GM23248 (cell line): ENCODE data around the gene FLG2. TPM values are rescaled to one million over a fixed set of nuclear protein-coding genes. Genes with fewer than 3 reads are reported as not detected.
"Not testable (repeated sequence)": the region's sequence is repeated elsewhere in the genome, so short reads cannot be mapped to it uniquely, and the experiment has no call there.

Source experiments
- DNase-seq: peaks from one replicate; pipeline ENCODE4 v3.0.0-alpha.2; 2015
- H2AFZ ChIP-seq: fragments of 200-600 bp; sonication (generic); 2 replicates; pipeline ENCODE4 v1.6.1; 2016; ENCODE audit warnings: antibody characterized with exemption
- H3F3A ChIP-seq: fragments of 200-600 bp; sonication (generic); 2 replicates; pipeline ENCODE4 v1.6.1; 2016; ENCODE audit warnings: mild to moderate bottlenecking, antibody characterized with exemption, mixed run types; ENCODE audit not compliant: insufficient read depth
- H3K27ac ChIP-seq: fragments of 200-600 bp; sonication (generic); 2 replicates; pipeline ENCODE4 v1.5.1; 2016; ENCODE audit warnings: mild to moderate bottlenecking
- H3K27me3 ChIP-seq: fragments of 200-600 bp; sonication (generic); replicated peaks from 2 replicates; pipeline ENCODE4 v1.6.1; 2016; ENCODE audit warnings: mild to moderate bottlenecking; ENCODE audit not compliant: insufficient read depth
- H3K36me3 ChIP-seq: fragments of 200-600 bp; sonication (generic); 2 replicates; pipeline ENCODE4 v1.6.1; 2016; ENCODE audit warnings: low read depth, mild to moderate bottlenecking
- H3K4me1 ChIP-seq: fragments of 200-600 bp; sonication (generic); 2 replicates; pipeline ENCODE4 v1.6.1; 2016; ENCODE audit warnings: mild to moderate bottlenecking; ENCODE audit not compliant: insufficient read depth
- H3K4me2 ChIP-seq: fragments of 200-600 bp; sonication (generic); one replicate; pipeline ENCODE4 v1.6.1; 2016; ENCODE audit warnings: mild to moderate bottlenecking; ENCODE audit not compliant: unreplicated experiment
- H3K4me3 ChIP-seq: fragments of 200-600 bp; sonication (generic); 2 replicates; pipeline ENCODE4 v1.5.1; 2016; ENCODE audit warnings: mild to moderate bottlenecking
- H3K79me2 ChIP-seq: fragments of 200-600 bp; sonication (generic); 2 replicates; pipeline ENCODE4 v1.6.1; 2016; ENCODE audit warnings: mild to moderate bottlenecking; ENCODE audit not compliant: insufficient read depth
- H3K9ac ChIP-seq: fragments of 200-600 bp; sonication (generic); 2 replicates; pipeline ENCODE4 v1.6.1; 2016; ENCODE audit warnings: mild to moderate bottlenecking
- H3K9me2 ChIP-seq: fragments of 200-600 bp; sonication (generic); 2 replicates; pipeline ENCODE4 v1.6.1; 2016; ENCODE audit warnings: mixed run types, mild to moderate bottlenecking, moderate library complexity; ENCODE audit not compliant: insufficient read depth
- H3K9me3 ChIP-seq: fragments of 200-600 bp; sonication (generic); one replicate; pipeline ENCODE4 v1.6.1; 2017; ENCODE audit warnings: low read depth
- H4K20me1 ChIP-seq: fragments of 200-600 bp; sonication (generic); 2 replicates; pipeline ENCODE4 v1.6.0; 2016; ENCODE audit not compliant: insufficient read depth
- EZH2 ChIP-seq: fragments of 200-600 bp; sonication (generic); IDR thresholded peaks from 2 replicates; pipeline ENCODE4 v1.6.1; 2018; ENCODE audit warnings: antibody characterized with exemption, mild to moderate bottlenecking; ENCODE audit not compliant: insufficient read depth, poor library complexity, severe bottlenecking
- EZH2phosphoT487 ChIP-seq: fragments of 200-600 bp; sonication (generic); IDR thresholded peaks from 2 replicates; pipeline ENCODE4 v1.6.1; 2018; ENCODE audit warnings: antibody characterized with exemption, moderate library complexity, mild to moderate bottlenecking, low read depth; ENCODE audit not compliant: insufficient read depth
- WGBS, 2 experiments: methylation state at CpG; one replicate each; pipeline ENCODE4 v1.1.6; 2015 to 2017; ENCODE audit warnings: low lambda C conversion rate in 2 of 2, low coverage in 1 of 2; ENCODE audit errors: missing lambda C conversion rate in 2 of 2; 5-methylcytosine and 5-hydroxymethylcytosine counted together
- in situ Hi-C: fragments of 300-500 bp; cut with MboI; formaldehyde crosslinking; loops from 2 replicates; pipeline ENCODE4 v1.15.0; 2020
- polyA plus RNA-seq: library from polyadenylated mRNA; unstranded; fragments of >200 nt; fragmentation: Nextera tagmentation; extraction: Ambion mirVana; gene quantifications from 2 replicates; pipeline ENCODE4 v1.2.1, GENCODE V29; 2016
- total RNA-seq: library from RNA; depleted of rRNA; stranded (reverse); fragments of >200 nt; shearing (Covaris generic); gene quantifications from 2 replicates; pipeline ENCODE4 v1.2.3, GENCODE V29; 2014

The FLG2 gene
- total and polyA plus RNA-seq, 2 experiments from 2014 or later, result not detected

DNA sequence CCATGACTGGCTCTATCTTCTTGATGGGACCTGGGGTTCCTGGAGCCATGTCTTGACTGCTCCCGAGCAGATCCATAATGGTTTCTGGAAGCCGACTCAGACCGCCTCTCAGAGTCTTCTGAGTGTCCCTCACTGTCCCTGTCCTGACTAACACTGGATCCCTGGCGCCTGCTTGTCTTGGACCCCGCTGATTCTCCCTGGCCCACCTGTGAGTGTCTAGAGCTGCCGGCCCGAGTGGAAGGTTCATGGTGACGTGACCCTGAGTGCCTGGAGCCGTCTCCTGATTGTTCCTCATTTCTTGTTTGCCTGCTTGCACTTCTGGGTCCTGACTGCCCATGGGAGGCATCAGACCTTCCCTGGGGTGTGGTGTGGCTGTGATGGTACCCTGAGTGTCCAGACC lies 49.9 kb downstream of the FLG2 start:
- Histone ChIP-seq H3K4me2 (no peak overlapping the region), H3K27ac (no peak overlapping the region), H3K4me1 (no peaks in the 10 kb centered on the region), H3F3A (no peaks in the 10 kb centered on the region), H3K79me2 (no peaks in the 10 kb centered on the region), H3K4me3 (no peak overlapping the region), H2AFZ (no peak overlapping the region), H4K20me1 (no peaks in the 10 kb centered on the region), H3K36me3 (no peaks in the 10 kb centered on the region), H3K9me2 (0 out of 2 replicates have a peak, but pooled peaks cover 3% of the 10 kb centered on the region), H3K27me3 (no peaks in the 10 kb centered on the region), H3K9me3 (no peaks in the 10 kb centered on the region), H3K9ac (no peak overlapping the region)
- in situ Hi-C loops, result no loop called here
- TF ChIP-seq EZH2phosphoT487 (no peak), EZH2 (no peak)
- DNase-seq, result no peak
- WGBS, 2 experiments, result 90 to 94% methylated on average over 9 of the region's 9 CpGs

- H3K79me2 ChIP-seq, H2AFZ ChIP-seq, DNase-seq, H3K27me3 ChIP-seq, H3K27ac ChIP-seq, H3K4me3 ChIP-seq, H3K9me3 ChIP-seq, H3K4me2 ChIP-seq, in situ Hi-C loops, H4K20me1 ChIP-seq, H3K4me1 ChIP-seq, H3K9ac ChIP-seq, H3K36me3 ChIP-seq, H3F3A ChIP-seq, H3K9me2 ChIP-seq: not testable (repeated sequence)
- WGBS, 2 experiments, result 77 to 83% methylated on average over 17 of the region's 17 CpGs
Observed at GRCh38 chr1:152309320-152309901, 50.4 kb downstream of the FLG2 start.

DNA sequence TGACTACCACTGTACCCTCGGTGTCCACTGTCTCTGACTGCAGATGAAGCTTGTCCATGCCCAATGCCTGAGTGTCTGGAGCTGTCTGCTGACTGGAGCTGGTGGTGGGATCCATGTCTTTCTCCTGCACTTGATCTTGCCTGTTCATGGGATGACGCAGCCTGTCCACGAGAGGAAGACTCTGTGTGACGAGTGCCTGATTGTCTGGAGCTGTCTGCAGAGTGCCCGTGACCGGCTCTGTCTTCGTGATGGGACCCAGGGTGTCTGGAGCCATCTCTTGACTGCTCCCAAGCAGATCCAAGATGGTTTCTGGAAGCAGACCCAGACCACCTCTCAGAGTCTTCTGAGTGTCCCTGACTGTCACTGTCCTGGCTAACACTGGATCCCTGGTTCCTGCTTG lies 51.0 kb downstream of the FLG2 start:
- H3F3A ChIP-seq, in situ Hi-C loops, H4K20me1 ChIP-seq, H3K9ac ChIP-seq, H3K9me3 ChIP-seq, H3K27ac ChIP-seq, H2AFZ ChIP-seq, H3K4me1 ChIP-seq, H3K9me2 ChIP-seq, H3K4me2 ChIP-seq, H3K27me3 ChIP-seq, H3K36me3 ChIP-seq, H3K4me3 ChIP-seq, H3K79me2 ChIP-seq, DNase-seq: not testable (repeated sequence)
- WGBS, 2 experiments, result 68 to 77% methylated on average over 7 of the region's 7 CpGs

DNA sequence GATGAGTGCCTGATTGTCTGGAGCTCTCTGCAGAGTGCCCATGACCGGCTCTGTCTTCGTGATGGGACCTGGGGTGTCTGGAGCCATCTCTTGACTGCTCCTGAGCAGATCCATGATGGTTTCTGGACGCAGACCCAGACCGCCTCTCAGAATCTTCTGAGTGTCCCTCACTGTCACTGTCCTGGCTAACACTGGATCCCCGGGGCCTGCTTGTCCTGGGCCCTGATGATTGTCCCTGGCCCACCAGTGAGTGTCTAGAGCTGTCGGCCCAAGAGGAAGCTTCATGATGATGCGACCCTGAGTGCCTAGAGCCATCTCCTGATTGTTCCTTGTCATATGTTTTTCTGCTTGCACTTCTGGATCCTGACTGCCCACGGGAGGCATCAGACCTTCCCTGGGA lies 51.8 kb downstream of the FLG2 start:
- in situ Hi-C loops, H4K20me1 ChIP-seq, H3K4me1 ChIP-seq, H3K9me3 ChIP-seq, H3K9ac ChIP-seq, H2AFZ ChIP-seq, DNase-seq, H3K79me2 ChIP-seq, H3K9me2 ChIP-seq, H3K27ac ChIP-seq, H3K27me3 ChIP-seq, H3F3A ChIP-seq, H3K4me2 ChIP-seq, H3K4me3 ChIP-seq, H3K36me3 ChIP-seq: not testable (repeated sequence)
- WGBS, 2 experiments, result 82% methylated on average over 8 of the region's 8 CpGs

GRCh38 chr1:152306123-152306522 lies 53.7 kb downstream of the FLG2 start:
- H3F3A ChIP-seq, H3K4me3 ChIP-seq, H3K4me2 ChIP-seq, DNase-seq, H3K36me3 ChIP-seq, H4K20me1 ChIP-seq, H3K9ac ChIP-seq, H3K9me2 ChIP-seq, H3K9me3 ChIP-seq, H3K27me3 ChIP-seq, H2AFZ ChIP-seq, H3K4me1 ChIP-seq, H3K27ac ChIP-seq, H3K79me2 ChIP-seq, in situ Hi-C loops: not testable (repeated sequence)
- 86 to 92% methylated on average over 10 of the region's 10 CpGs for WGBS, 2 experiments

- H3K4me2 ChIP-seq, H3K9me2 ChIP-seq, in situ Hi-C loops, H2AFZ ChIP-seq, H3K4me1 ChIP-seq, H3K27ac ChIP-seq, DNase-seq, H3K9me3 ChIP-seq, H3K4me3 ChIP-seq, H3K36me3 ChIP-seq, H3K27me3 ChIP-seq, H3K9ac ChIP-seq, H3K79me2 ChIP-seq, H3F3A ChIP-seq, H4K20me1 ChIP-seq: not testable (repeated sequence)
- WGBS, 2 experiments, result 93 to 97% methylated on average over 12 of the region's 12 CpGs
Observed at GRCh38 chr1:152304773-152305172, 55.0 kb downstream of the FLG2 start.

DNA sequence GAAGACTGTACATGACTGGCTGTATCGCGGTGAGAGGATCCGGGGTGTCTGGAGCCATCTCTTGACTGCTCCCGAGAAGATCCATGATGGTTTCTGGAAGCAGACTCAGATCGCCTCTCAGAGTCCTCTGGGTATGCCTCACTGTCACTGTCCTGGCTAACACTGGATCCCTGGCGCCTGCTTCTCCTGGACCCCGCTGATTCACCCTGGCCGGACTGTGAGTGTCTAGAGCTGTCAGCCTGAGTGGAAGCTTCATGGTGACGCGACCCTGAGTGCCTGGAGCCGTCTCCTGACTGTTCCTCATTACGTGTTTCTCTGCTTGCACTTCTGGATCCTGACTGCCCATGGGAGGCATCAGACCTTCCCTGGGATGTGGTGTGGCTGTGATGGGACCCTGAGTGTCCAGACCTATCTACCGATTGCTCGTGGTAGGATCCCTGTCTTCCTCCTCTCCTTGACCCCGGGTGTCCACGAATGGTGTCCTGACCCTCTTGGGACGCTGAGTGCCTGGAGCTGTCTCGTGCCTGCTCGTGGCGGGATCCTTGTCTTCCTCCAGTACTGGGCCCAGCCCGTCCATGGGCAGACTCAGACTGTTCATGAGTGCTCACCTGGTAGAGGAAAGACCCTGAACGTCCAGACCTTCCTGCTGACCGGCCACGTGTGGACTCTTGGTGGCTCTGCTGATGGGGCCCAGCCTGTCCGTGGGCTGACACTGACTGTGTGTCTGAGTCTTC lies 56.5 kb downstream of the FLG2 start:
- in situ Hi-C loops, H3K9me2 ChIP-seq, H2AFZ ChIP-seq, H3K4me3 ChIP-seq, H3K27ac ChIP-seq, H3K36me3 ChIP-seq, H4K20me1 ChIP-seq, H3F3A ChIP-seq, H3K79me2 ChIP-seq, H3K4me1 ChIP-seq, H3K4me2 ChIP-seq, DNase-seq, H3K9me3 ChIP-seq, H3K9ac ChIP-seq, H3K27me3 ChIP-seq: not testable (repeated sequence)
- 91 to 95% methylated on average over 20 to 24 of the region's 25 CpGs for WGBS, 2 experiments
